HepG2 (cell line): ENCODE results near the gene ARMC3. TPM values are rescaled to one million over a fixed set of nuclear protein-coding genes. Genes with fewer than 3 reads are reported as not detected.

Experiments
- CCDC6 ChIP-seq: sonication (generic); formaldehyde crosslinking; IDR thresholded peaks from 2 replicates; pipeline ENCODE4 v1.8.1; 2022; ENCODE audit warnings: mild to moderate bottlenecking, missing genetic modification reagents, moderate library complexity
- CEBPB ChIP-seq: IDR thresholded peaks from 2 replicates; pipeline ENCODE4 v1.6.1; 2011; ENCODE audit warnings: low read depth, low read length, improper control_type of control experiment, borderline replicate concordance
- DPF2 ChIP-seq: sonication (generic); formaldehyde crosslinking; IDR thresholded peaks from 2 replicates; pipeline ENCODE4 v1.4.0; 2020; ENCODE audit warnings: mild to moderate bottlenecking, low read depth, missing genetic modification reagents, borderline replicate concordance
- FOXJ3 ChIP-seq: sonication (generic); formaldehyde crosslinking; IDR thresholded peaks from 2 replicates; pipeline ENCODE4 v1.4.0; 2020; ENCODE audit warnings: missing genetic modification reagents, mild to moderate bottlenecking, borderline replicate concordance
- GABPA ChIP-seq, 2 experiments: IDR thresholded peaks; 2 replicates each; pipeline ENCODE4 v1.6.1; 2011 to 2016; ENCODE audit warnings: low read depth in 2 of 2, low read length in 1 of 2, missing biosample characterization in 1 of 2, missing genetic modification characterization in 1 of 2
- HOXA9 ChIP-seq: sonication (generic); formaldehyde crosslinking; IDR thresholded peaks from 2 replicates; pipeline ENCODE4 v1.8.1; 2022; ENCODE audit warnings: missing genetic modification reagents, mild to moderate bottlenecking, moderate library complexity, borderline replicate concordance
- MBD4 ChIP-seq: IDR thresholded peaks from 2 replicates; pipeline ENCODE4 v1.6.1; 2012; ENCODE audit warnings: low read length, inconsistent platforms, borderline replicate concordance
- MEF2D ChIP-seq: sonication (generic); formaldehyde crosslinking; IDR thresholded peaks from 2 replicates; pipeline ENCODE4 v1.5.1; 2020; ENCODE audit warnings: mild to moderate bottlenecking, missing genetic modification reagents
- MXD1 ChIP-seq: sonication (generic); formaldehyde crosslinking; IDR thresholded peaks from 2 replicates; pipeline ENCODE4 v1.4.0; 2020; ENCODE audit warnings: mild to moderate bottlenecking, missing genetic modification reagents
- PTBP1 ChIP-seq: fragments of 200-400 bp; formaldehyde crosslinking; IDR thresholded peaks from 2 replicates; pipeline ENCODE4 v1.6.1; 2018; ENCODE audit warnings: low read length, low read depth; ENCODE audit not compliant: poor library complexity, severe bottlenecking
- RCOR2 ChIP-seq: IDR thresholded peaks from 2 replicates; pipeline ENCODE4 v1.6.1; 2016; ENCODE audit warnings: missing biosample characterization, missing genetic modification reagents
- REL ChIP-seq: sonication (generic); formaldehyde crosslinking; conservative IDR thresholded peaks from 2 replicates; pipeline ENCODE4 v1.8.0; 2022; ENCODE audit warnings: mild to moderate bottlenecking, missing genetic modification reagents, moderate library complexity
- RFX3 ChIP-seq: IDR thresholded peaks from 2 replicates; pipeline ENCODE4 v1.6.1; 2016; ENCODE audit warnings: missing biosample characterization, missing genetic modification reagents
- SIX1 ChIP-seq: sonication (generic); formaldehyde crosslinking; IDR thresholded peaks from 2 replicates; pipeline ENCODE4 v1.4.0; 2020; ENCODE audit warnings: missing genetic modification reagents, borderline replicate concordance
- ZBED4 ChIP-seq: sonication (generic); formaldehyde crosslinking; IDR thresholded peaks from 2 replicates; pipeline ENCODE4 v1.4.0; 2020; ENCODE audit warnings: missing genetic modification reagents, borderline replicate concordance
- ZBTB39 ChIP-seq: sonication (generic); formaldehyde crosslinking; IDR thresholded peaks from 2 replicates; pipeline ENCODE4 v1.5.0; 2020; ENCODE audit warnings: missing genetic modification reagents
- ZNF207 ChIP-seq: fragments of 450-650 bp; IDR thresholded peaks from 2 replicates; pipeline ENCODE4 v1.6.1; 2016; ENCODE audit warnings: antibody characterized with exemption, borderline replicate concordance
- ZNF224 ChIP-seq: sonication (generic); formaldehyde crosslinking; IDR thresholded peaks from 2 replicates; pipeline ENCODE4 v1.5.0; 2020; ENCODE audit warnings: mild to moderate bottlenecking, missing genetic modification reagents
- ZNF432 ChIP-seq: sonication (generic); formaldehyde crosslinking; IDR thresholded peaks from 2 replicates; pipeline ENCODE4 v1.5.0; 2020; ENCODE audit warnings: missing genetic modification reagents, mild to moderate bottlenecking, borderline replicate concordance
- ZNF44 ChIP-seq: sonication (generic); formaldehyde crosslinking; IDR thresholded peaks from 2 replicates; pipeline ENCODE4 v1.5.1; 2020; ENCODE audit warnings: mild to moderate bottlenecking, missing genetic modification reagents
- ZNF549 ChIP-seq: sonication (generic); formaldehyde crosslinking; IDR thresholded peaks from 2 replicates; pipeline ENCODE4 v1.5.0; 2020; ENCODE audit warnings: missing genetic modification reagents
- ZNF570 ChIP-seq: sonication (generic); formaldehyde crosslinking; IDR thresholded peaks from 2 replicates; pipeline ENCODE4 v1.4.0; 2020; ENCODE audit warnings: mild to moderate bottlenecking, missing genetic modification reagents, borderline replicate concordance
- ZNF777 ChIP-seq: sonication (generic); formaldehyde crosslinking; IDR thresholded peaks from 2 replicates; pipeline ENCODE4 v1.4.0; 2020; ENCODE audit warnings: missing genetic modification reagents
- ZNF792 ChIP-seq: IDR thresholded peaks from 2 replicates; pipeline ENCODE4 v1.6.1; 2016
- ZNF841 ChIP-seq: sonication (generic); formaldehyde crosslinking; IDR thresholded peaks from 2 replicates; pipeline ENCODE4 v1.8.1; 2023; ENCODE audit warnings: missing genetic modification reagents, borderline replicate concordance
- polyA plus RNA-seq, 8 experiments: library from polyadenylated mRNA; depleted of rRNA in 3 of 8; stranded (reverse) in 7 of 8; unstranded in 1 of 8; fragments of >200 nt; fragmentation: Illumina TruSeq in 4 of 8; extraction: Trizol in 4 of 8; gene quantifications; 2 replicates each; pipeline versions ENCODE4 v1.2.1 to v1.2.3, GENCODE V29; 2011 to 2016; ENCODE audit warnings: low read depth in 4 of 8, missing spikeins in 1 of 8, mixed read lengths in 1 of 8; ENCODE audit not compliant: insufficient read depth in 1 of 8
- total RNA-seq, 5 experiments: library from RNA; depleted of rRNA; stranded (reverse); fragments of >200 nt; fragmentation: Illumina TruSeq; extraction: Trizol; gene quantifications; 2 replicates each; pipeline ENCODE4 v1.2.3, GENCODE V29; 2016; ENCODE audit warnings: low read depth in 1 of 5

The ARMC3 gene
- total and polyA plus RNA-seq, 2 of the 13 experiments (the other 11 are each of a cell fraction or from before 2014, with no cell fraction given), result not detected

DNA sequence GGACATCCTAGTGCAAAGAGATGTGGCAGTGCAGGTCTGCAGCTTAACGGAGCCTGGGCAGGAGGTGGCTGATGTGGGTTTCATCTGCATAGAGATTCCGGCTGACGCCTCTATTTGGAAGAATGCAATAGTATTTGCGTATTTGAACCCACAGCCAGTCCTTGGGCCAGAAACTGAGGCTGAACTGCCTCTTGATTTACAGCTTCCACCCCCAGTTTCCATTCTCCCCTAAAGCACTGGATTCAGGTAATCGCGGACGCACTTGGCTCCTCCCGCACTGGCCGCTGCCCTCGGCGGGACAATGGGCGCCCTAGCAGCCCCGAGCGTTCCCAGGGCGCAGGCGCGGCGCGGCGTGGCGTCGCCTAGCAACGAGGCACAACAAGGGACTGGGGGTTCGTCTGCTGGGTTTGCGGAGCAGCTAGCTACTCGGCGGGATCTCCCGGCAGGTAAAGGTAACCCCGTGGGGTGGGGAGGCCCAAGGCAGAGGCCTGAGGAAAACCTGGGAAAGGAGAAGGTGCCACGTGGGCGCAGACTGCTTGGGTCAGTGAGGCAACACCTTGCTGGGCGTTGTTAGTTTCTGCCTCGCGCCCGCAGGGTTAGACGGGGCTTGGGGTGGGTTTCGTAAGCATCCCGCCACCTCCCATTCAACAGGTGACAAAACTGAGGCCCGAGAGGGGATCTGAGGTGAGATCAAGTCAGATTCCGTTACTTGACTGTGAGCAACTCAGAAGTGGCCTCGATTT, at the start of gene ARMC3 (continued):
- TF ChIP-seq FOXJ3 (CRISPR knock-in tag), result peak; percentile 67; the same call in 1 of the 2 replicates
- no peak for TF ChIP-seq RCOR2 (CRISPR knock-in tag)
- TF ChIP-seq MEF2D, result no peak
- no peak for TF ChIP-seq ZNF777
- TF ChIP-seq ZBTB39, result no peak
- TF ChIP-seq ZNF792 (CRISPR knock-in tag), result no peak
- 0 out of 2 replicates have a peak, but pooled peaks have one; percentile 29 for TF ChIP-seq MXD1 (CRISPR knock-in tag)
- no peak for TF ChIP-seq ZNF549 (CRISPR knock-in tag)
- no peak for TF ChIP-seq HOXA9 (CRISPR knock-in tag)
- no peak for TF ChIP-seq ZNF570
- no peak for TF ChIP-seq ZNF207
- no peak for TF ChIP-seq SIX1 (CRISPR knock-in tag)
- 0 out of 2 replicates have a peak, but pooled peaks have one; percentile 36 for TF ChIP-seq CCDC6 (CRISPR knock-in tag)
- TF ChIP-seq REL (CRISPR knock-in tag), result no peak
- TF ChIP-seq RFX3 (CRISPR knock-in tag), result peak; percentile 96
- TF ChIP-seq PTBP1, result no peak
- no peak for TF ChIP-seq DPF2 (CRISPR knock-in tag)
- no peak for TF ChIP-seq GABPA (IDR thresholded peaks at IDR 0.05; ENCODE audit: low read depth, low read length)
- no peak for TF ChIP-seq GABPA (CRISPR knock-in tag; IDR thresholded peaks at IDR 0.05; ENCODE audit: low read depth)
- TF ChIP-seq ZNF224 (CRISPR knock-in tag), result no peak
- TF ChIP-seq ZNF841 (CRISPR knock-in tag), result no peak
- TF ChIP-seq MBD4, result no peak
- no peak for TF ChIP-seq ZBED4 (CRISPR knock-in tag)
- 0 out of 2 replicates have a peak, but pooled peaks have one; percentile 19 for TF ChIP-seq CEBPB
- TF ChIP-seq ZNF44, result no peak
- no peak for TF ChIP-seq ZNF432 (CRISPR knock-in tag)
